ENCODE data around the gene MAFG.

The MAFG gene

DNA sequence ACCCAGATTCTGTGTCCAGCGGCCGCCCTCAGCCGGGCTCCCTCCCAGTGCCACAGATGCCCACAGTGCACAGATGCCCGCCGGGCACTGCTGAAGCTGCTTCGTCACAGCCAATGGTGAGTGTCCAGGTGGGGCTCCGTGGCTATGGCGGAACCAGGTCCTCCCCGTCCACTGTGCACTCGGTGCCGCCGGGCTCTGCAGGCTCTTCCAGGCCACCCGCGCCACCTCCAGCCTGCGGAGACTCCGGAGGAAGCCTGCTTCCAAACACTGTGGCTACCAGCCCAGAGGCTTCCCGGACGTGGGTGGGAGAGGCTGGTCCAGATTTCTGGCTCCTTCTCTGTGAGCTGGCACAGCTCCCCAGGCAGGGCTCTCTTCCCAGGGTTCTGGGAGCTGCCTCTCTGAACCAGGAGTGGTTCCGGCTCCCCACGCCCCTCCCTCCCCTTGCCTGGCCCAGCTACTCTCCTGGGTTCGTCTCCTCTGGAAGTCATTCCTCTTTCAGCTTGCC lies 12.4 kb upstream of the MAFG start:
- no peak for DNase-seq (ENCODE audit: low read depth in 2 of 2)

DNA sequence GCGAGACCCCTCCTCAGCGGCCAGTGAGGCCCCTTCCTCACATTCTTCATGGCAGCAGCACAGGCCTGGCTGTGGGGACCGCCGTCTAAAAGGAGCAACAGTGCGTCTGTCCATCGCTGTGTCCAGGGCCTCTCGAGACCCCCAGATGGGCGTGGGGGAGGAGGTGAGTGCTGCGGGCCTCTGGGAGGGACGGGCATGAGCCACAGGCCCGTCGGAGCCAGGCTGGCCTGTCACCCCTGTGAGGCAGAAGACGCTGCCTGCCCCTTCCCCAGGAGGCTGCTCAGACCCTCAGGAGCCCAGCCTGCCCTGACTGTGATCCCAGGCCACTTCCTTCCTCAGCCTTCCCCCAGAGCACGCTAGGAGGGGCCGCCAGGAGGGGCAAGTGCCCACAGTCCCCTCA lies 11.7 kb upstream of the MAFG start:
- no peak for DNase-seq (ENCODE audit: low read depth in 2 of 2)

DNA sequence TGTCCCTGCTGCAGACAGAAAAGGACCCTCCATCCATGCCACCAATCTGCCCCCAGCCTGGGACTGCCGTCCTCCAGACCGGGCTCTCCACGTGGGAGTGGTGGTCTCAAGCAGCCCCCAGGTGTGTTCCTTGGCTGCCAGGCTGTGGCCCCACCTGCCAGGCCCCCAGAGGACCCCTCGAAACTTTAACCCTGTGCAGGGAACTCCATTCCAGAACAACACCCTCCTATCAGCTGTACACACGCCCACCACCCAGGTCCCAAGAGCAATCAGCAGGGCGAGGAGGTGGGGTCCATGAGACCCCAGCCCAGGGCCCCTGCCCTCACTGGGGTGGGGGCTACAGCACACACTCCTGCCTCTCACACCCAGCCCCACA lies 8.2 kb upstream of the MAFG start:
- DNase-seq (ENCODE audit: low read depth in 2 of 2): no peak

DNA sequence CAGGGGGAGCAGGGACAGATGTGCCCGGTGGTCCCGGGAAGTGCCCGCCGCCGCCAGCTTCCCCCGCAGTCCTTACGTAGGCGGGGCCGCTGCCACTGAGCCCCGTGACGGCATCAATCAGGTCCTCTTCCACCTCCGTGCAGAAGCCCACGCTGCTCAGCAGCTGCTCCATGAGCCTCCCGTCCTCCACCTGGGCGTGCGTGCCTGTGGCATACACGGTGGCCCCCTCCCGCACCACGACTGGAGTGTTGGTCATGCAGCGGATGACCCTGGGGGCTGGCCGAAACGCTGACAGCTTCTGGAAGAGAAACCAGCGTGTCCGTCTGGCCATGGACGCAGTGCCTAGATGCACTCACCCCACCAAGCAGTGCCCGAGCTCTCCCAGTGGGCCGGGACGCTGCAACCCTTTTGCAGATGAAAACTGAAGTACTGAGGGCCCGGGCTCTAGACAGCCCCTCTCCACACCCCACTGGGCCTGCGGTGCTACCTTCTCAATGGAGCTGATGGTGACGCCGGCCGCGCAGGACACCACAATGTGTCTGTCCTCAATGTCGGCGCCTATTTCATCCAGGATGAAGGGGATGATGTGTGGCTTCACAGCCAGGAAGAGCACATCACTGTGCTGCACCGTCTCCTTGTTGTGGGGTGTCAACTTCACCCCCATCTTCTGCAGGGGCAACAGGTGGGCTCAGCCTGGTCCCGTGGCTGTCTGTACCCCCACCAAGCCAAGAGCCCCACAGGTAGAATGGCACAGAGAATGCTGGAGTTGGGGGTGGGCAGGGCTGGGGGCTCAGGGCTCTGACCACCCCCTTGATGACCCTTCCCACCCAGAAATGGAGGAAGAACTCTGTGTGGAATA lies 7.5 kb upstream of the MAFG start:
- no peak for DNase-seq (ENCODE audit: low read depth in 2 of 2)

DNA sequence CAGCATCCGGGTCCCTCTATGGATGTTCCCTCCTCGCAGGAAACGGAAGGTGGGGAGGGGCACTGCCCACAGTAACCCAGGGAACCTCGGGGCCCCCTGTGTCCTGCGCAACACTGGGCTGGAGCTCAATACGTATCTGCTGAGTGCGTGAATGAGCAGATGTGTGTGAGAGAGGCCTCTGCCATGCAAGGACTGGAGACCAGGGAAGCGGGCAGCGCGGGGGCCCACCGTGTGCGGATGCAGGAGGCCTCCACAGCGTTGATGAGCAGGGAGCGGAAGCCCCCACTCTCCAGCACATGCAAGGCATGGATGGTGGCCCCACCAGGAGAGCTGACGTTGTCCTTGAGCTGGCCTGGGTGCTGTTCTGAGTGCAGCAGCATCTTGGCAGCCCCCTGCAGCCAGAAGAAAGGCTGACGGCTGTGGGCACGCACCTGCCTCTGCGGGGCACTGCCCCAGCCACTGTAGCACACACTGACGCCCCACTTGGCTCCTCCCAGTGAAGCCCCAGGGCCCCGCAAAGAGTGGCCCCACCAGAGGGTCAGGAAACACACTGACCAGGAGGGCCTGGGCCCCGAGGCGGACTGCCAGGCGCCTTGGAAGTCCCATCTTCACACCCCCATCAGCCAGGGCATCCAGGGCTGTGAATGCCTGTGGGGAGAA lies 6.7 kb upstream of the MAFG start:
- DNase-seq (ENCODE audit: low read depth in 2 of 2): no peak

DNA sequence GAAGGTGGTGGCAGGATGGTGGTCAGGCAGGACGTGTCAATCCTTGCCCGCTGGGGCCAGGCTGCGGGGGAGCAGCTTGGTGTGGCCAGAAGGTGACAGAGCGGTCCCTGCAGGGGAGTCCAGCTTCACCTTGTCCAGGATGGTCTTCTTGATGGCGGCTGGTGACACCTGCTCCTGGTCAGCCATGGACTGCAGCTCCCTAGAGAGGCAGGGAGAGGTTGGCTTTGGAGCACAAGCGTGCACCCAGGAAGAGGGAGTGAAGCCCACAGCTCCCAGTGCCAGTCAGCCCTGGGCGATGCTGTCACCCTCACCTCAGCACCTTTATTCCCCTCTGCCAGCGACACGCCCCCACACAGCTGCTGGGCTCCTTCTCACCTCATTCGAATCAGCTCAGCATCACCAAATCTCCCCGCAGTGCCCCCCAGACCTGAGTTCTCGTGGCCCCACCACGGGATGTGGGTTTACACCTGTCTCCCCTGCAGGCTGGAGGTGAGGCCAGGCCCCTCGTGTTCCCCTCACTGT lies 5.7 kb upstream of the MAFG start:
- no peak for DNase-seq (ENCODE audit: low read depth in 2 of 2)

DNA sequence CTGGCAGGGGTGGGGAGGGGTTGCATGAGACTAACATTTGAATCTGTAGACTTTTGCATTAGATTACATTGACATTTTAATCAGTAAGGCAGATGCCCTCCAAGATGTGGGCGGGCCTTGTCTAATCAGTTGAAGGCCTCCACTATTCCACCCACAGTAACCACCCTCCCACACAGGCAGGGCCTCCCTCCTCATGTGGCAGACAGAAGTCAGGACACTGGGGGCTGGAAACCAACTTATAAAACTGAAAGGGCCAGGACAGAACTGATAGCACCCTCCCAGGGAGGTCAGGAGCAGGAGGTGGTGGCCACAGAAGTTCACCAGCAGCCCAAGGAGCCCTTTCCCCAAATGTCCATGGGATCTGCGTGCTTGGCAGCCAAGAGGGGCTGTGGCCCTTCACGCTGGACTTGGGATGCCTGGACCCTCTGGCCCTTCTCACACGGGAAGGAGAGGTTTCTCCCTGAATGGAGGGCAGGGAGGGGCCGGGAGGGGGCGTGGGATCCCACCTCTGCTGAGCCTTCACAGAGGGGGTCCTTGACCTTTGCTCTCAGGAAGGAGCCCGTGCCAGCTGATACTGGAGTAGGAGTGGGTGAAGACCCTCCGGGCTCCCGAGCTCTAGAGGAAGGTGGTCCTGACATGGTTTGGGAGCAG lies 4.9 kb upstream of the MAFG start:
- no peak for DNase-seq (ENCODE audit: low read depth in 2 of 2)

DNA sequence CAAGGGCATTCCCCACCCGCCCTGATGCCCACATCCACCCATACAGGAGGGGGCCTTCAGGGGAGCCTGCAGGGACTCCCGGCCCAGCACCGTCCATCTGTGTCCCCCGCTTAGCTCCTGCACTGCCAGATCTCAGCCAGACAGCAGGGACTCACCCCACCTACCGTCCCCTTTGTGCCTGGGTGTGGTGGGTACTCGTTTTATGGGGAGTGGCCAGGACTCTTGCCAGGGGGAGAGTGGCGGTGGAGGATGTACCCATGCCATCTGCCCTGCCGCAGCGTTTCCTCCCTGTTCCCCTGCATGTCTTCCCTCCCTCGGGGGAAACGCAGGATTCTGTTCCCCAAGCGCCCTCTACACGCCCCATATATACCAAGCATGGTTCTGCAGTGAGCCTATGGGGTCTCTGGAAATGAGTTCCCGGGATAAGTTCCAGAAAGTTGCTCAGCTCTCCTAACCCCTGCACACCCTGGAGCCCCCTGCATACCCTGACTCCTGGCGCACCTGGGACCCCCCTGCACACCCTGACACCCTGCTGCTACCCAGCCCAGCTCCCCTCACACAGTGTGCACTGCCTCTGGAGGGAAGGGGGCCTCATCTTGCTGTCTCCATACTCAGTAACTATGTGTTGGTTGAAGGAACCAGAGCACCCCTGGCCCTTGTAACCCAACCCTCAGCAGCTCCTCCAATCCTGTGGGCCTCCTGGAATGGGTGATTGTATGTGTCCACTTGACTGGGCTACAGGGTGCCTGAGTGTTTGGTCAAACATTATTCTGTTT lies 4.2 kb upstream of the MAFG start:
- no peak for DNase-seq (ENCODE audit: low read depth in 2 of 2)

DNA sequence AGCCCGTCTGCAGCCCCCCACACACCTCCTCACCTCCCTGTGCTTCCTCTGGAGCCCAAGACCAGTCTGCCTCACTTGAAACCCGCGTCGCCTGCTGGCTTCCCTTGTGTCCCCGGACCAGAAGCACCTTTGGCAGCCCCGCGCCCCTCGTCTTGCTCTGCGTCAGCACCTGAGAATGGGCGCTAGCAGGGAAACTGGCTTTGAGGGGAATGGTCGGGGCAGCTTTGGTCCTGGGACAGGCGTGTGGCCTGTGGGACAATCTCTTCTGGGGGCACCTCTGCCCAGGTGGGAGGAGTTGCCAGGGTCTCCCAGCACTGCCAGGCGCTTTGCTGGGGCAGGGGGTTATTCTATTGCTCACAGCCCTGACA lies 3.6 kb upstream of the MAFG start:
- no peak for DNase-seq (ENCODE audit: low read depth in 2 of 2)

DNA sequence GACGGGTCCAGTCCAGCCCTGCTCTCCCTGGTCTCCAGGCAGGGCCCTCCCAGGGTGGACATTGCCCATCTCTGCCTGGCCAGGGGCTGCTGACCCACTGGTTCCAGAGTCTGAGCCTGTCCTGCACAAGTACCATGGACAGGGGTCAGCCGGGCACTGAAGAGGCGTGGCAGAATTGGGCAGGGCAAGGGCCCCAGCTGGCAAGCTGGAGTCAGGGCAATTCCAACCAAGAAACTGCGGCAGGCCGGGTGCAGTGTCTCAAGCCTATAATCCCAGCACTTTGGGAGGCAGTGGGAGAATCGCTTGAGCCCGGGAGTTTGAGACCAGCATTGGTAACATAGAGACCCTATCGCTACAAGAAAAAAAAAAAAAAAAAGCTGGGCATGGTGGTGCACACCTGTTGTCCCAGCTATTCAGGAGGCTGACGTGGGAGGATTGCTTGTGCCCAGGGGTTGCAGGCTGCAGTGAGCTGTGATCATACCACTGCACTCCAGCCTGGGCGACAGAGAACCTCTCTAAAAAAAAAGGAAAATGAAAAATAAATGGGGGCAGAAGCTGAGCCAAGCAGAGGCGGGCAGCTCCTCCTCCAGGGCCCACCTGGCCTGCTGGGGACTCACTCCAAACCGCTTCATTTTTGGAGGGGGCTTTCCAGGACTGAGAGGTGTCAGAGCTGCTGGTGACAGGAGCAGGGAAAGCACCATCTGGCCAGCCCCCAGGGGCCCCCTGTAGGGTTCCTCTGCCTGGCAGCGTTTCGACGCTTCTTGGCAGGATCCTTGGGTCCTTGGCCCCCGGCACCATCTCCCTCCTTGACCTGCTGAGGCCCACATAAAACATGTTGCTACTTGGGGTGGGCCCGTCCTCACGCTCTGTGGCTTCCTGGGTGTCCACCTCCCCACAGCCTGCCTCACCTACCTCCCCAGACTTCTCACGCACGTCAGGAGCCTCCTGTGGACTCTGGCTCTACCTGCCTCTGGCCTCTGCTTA lies 2.9 kb upstream of the MAFG start:
- DNase-seq (ENCODE audit: low read depth in 2 of 2): no peak

DNA sequence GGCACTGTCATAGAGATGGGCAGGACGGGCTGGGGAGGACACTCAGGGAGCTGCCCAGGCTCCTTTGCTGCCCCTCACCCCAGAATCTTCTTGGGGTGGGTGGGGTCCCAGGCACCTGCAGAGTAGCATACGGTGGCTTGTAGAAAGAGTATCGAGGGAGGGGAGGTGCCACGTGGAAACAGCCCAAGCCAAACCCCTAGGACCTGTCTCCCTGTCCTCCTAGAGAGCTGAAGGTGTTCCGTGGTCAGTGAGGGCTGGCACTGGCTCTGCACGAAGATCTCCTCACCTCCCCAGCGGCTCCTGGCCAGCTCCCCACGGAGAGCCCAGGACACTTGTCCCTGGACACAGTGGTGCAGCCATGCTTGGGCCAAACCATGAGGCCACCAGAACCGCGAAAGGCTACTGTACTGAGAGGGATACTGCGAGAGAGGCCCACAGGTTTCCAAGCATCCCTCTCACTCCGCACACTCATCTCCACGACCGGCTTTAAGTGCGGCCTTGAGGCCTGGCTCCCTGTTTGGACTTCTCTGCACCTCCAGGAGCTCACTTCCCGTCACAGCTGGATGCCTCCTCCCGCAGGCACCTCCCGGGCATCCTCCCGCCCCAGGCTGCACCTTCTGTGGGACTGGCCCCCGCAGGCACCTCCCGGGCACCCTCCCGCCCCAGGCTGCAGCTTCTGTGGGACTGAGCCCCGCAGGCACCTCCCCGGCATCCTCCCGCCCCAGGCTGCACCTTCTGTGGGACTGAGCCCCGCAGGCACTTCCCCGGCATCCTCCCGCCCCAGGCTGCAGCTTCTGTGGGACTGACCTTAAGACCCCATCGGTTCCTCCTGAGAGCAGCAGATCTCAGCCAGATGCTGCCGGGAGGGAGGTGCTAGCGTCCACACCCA lies 2.0 kb upstream of the MAFG start:
- DNase-seq (ENCODE audit: low read depth in 2 of 2): no peak

DNA sequence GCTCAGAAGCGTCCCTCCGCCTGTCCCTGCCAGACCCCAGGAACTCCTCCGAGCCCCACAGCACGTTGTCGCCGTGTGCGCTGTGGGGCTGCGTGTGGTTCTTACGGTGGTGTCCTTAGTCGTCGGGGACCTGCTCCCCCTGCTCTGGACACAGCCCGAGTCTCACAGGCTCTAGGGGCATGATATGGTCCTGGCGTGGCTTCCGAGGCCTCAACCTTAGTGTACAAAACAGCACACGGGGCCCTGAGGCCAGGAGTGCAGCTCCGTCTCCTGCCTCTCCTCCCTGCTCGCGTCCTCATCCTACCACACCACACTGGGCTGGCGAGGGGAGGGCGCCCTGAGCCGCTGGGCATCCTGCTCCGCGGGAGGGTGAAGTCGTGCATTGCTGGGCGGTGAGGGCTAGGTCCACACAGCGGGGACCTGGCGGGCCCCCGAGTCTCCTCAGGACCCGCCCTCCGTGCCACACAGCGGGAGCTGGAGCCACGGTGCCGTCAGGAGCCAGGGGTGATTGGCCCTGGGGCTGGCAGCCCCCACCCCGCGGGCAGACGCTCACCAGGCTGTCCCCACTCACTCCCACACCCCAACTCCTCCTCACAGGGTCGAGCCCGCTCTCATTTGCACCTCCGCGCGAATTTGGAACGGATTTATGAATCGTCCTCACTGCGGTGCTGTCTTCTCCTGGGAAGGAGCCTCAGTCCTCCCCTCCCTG lies 1.2 kb upstream of the MAFG start:
- DNase-seq (ENCODE audit: low read depth in 2 of 2): no peak

DNA sequence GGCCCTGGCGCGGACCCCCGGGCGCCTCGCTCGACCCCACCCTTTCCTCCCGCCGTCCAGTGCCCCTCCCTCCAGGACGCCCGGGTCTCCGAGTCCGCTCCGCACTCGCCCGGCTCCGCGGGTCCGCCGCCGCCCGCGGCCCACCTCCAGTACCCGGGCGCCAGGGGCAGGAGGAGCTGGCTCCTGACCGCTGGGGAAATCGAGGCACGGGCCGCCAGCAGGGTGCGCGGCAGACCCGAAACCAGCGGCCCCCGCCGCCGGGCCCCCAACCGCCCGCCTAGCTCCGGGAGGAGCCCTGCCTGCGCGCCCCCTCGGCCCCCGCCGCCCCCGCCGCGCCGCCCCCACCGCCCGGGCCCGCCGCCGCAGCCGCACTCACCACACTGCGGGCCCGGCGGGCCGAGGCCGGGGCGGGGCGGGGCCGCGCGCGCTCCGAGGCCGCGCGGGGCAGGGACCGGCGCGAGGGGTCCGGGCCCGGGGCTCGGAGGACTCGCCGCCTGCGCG lies 333 bp downstream of the MAFG start:
- no peak for DNase-seq (ENCODE audit: low read depth in 2 of 2)

DNA sequence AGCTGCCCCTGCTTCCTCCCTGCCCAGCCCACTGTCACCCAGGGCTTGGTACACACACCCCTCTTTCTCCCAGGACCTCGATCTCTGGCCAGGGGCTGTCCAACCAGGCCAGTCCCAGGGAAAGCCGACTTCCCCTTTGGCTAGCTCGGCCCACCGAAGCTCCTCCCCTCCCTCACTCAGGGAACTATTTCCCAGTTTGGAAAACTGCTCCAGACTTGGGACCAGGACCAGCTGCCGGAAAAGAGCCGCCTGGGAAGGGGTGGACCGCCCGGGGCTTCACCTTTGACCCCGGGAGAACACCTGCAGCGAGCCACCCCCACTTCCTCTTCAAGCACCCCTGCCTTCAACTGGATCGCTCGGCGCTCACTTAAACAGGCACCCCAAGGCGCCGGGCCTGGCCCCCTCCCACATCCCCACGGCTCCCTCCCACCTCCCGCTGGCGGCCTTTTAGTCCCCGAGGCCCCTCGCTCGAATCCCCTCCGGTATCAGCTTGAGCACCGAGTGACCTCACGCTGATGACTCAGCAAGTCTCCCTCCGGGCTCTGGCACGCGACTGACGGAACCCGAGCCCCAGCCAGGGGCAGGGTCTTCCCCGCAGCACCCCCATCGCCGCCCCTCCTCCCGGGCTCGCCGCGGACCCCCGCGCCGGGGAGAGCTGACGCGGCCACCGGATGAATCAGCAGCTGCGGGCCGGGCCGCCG lies 934 bp downstream of the MAFG start:
- DNase-seq (ENCODE audit: low read depth in 2 of 2): peak in 1 of 2 experiments; percentile 37

DNA sequence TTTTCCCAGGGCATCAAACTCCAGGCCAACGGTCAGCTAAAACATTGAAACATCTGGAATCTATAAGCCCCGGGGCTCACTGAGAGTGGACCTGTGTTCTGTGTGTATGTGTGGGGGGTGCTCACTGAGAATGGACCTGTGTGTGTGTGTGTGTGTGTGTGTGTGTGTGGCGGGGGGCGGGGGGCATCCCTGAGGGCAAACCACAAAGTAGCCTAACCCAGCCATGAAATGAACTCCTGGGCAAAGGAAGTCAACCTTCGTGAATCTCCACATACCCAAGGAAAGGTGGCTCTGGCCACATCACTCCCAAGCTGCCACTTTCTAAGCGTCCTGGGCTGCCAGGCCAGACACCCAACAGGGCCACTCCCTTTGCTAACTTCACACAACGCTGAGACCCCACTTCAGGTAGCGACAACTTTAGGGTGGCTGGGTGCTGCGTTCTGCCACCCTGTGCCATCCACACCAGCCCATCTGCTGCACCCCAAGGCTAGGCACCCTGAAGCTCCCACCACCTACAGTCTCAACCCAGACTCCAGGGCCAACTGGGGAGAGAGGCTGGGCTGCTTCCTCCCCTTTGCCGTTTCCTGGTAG lies 1.6 kb downstream of the MAFG start:
- no peak for DNase-seq (ENCODE audit: low read depth in 2 of 2)

DNA sequence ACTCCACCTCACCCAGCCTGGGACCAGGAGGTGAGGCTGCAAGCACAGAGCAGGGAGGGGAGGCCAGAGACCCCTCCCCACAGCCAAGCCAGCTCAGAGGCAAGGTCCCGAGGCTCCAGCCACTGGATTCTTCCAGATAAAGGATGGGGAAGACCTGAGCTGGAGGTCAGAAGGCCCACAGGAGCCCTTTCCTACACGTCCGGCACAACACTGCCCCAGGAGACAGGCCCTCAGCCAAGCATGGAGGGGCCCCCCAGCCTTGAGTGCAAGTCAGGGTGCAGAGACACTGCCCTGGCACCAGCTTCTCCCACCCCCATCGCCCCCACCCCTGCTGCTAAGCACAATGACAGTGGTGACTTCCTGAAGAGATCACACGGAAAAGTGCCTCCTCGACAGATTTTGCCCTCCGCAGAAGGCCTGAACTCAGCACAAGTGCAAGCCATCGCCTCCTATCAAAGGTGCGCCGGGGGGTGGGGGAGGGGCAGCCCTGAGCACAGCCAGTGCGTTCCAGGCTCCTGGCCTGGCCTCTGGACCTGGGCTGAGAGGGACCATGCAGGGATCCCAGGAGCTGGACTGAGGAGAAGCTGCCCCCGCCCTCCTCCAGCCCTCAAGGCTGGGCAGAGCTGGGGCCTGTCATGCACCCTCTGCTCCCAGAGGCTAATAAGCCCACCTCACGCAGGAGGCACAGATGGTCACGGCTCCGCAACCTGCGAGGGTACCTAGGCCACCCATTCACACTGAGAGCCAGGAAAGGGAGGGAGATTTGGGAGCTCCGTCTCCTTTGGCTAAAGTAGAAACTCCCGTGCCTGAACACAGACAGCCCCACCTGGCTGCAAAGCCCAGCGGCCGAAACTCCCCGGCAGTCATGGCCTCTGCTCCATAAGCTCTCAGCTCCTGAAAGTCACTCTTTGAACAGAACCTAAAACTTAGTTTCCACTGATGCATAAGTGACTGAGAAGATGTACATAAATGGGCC lies 2.7 kb downstream of the MAFG start:
- no peak for DNase-seq (ENCODE audit: low read depth in 2 of 2)
